ENCODE results near the gene MXD4.

MXD4 gene

DNA sequence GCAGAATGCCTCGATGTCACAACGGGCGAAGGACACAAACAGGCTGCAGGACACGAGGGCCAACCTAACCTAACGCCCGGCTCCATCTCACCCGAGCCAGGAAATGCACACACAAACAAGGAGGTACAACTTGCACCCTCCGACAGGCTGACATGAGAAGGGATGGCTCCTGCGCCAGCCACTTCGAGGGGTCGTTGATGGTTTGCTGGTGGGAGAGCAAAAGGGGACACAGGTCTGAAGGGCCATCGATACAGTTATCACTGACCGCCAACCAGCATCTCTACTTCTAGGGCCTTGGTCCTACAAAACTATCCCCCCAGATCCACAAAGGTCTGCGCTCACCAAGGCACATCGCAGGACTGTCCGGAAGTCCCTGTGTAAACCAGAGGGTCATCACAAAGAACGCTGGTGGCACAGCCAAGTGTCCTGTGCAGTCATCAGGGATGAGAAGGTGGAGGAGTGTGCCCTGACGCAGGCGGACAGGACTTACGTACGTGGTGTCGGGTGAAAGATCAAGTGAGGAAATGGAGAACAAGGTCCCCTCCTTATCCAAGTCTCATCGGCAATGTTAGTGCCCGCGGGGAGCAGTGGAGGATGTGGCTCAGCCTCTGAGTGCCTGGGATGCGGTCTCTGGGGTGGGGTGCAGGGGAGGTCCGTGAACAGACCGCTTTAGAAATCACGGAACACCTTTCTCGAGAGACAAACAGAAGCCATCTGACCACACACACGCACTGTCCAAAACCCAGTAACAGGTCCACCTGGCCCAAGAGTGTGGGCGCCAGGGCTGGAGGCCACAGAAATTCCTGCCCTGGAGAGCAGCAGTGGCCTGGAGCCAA, 7.0 kb downstream of the MXD4 start:
- Histone ChIP-seq H3K9ac (0 out of 22 replicates have a peak overlapping the region, but pooled peaks of 1 of the 11 experiments have one; percentile 4), H3K4me3 (no peak overlapping the region), H3K27me3 (no peaks in the 10 kb centered on the region), H3K27ac (no peak overlapping the region), H3K4me2 (no peak overlapping the region), H4K20me1 (peaks cover 65 to 98% (median 84%) of the 10 kb centered on the region in 11 experiments), H3K36me3 (peaks cover 33 to 97% (median 65%) of the 10 kb centered on the region in 11 experiments), H3K4me1 (peaks cover 36 to 47% (median 42%) of the 10 kb centered on the region in 10 experiments), H3K9me3 (replicated peaks in 1 of 11) (no peaks in the 10 kb centered on the region)
- no peak for TF ChIP-seq Cebpa-rat (IDR thresholded peaks at IDR 0.05)

DNA sequence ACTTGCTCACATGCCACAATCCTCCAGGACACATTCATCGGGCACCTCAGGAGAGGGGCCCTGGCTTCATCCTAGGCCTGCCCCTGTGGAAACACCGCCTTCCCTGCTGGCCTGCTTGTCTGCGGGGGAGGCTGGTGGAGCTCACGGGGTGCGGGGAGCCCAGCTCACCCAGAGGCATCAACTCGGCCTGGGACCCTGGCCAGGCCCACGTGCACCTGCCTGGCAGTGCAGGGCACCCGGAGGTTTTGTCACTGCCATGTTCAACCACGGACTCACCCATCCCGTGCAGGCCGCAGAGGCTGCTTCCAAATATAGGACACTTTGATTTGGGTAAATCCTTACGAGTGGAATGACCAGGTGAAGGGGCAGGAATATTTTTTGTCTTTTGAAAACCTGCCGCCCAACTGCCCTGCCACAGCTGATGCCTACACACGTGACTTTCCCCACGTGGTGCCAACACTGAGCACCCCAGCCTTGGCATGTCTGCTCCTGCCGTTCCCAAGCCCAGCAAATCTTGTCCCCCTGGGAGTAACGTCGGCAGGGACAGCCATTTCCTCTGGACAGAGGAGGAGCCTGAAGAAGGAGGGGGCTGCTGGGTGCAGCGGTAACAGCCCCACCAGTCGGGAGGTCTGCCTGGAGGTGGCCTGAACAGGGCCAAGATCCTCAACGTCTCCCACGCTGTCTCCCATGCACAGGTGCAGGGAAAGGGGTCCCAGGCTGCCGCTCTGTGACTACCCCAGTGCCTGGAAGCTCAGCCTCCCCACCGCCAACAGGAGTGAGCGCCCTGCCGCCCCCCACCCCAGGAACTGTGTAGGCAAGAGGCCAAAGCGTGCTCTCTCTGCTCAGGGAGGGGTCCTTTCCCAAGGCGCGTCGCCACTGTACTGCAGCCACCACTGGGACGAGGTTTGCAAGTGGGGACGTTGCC, 8.5 kb downstream of the MXD4 start:
- no peak overlapping the region for H3K4me2 ChIP-seq
- H3K4me3 ChIP-seq, result no peak overlapping the region
- peaks cover 51 to 98% (median 77%) of the 10 kb centered on the region in 11 experiments for H4K20me1 ChIP-seq
- no peaks in the 10 kb centered on the region for H3K9me3 ChIP-seq (replicated peaks in 1 of 11)
- H3K27me3 ChIP-seq, result no peaks in the 10 kb centered on the region
- peaks cover 25 to 32% (median 28%) of the 10 kb centered on the region in 10 experiments for H3K4me1 ChIP-seq
- peaks cover 36 to 97% (median 72%) of the 10 kb centered on the region in 11 experiments for H3K36me3 ChIP-seq
- no peak for TF ChIP-seq Cebpa-rat (IDR thresholded peaks at IDR 0.05)
- peak overlapping the region in 2 of 11 experiments; percentile 30 to 33; a peak in 3 of 22 replicates for H3K9ac ChIP-seq
- no peak overlapping the region for H3K27ac ChIP-seq

DNA sequence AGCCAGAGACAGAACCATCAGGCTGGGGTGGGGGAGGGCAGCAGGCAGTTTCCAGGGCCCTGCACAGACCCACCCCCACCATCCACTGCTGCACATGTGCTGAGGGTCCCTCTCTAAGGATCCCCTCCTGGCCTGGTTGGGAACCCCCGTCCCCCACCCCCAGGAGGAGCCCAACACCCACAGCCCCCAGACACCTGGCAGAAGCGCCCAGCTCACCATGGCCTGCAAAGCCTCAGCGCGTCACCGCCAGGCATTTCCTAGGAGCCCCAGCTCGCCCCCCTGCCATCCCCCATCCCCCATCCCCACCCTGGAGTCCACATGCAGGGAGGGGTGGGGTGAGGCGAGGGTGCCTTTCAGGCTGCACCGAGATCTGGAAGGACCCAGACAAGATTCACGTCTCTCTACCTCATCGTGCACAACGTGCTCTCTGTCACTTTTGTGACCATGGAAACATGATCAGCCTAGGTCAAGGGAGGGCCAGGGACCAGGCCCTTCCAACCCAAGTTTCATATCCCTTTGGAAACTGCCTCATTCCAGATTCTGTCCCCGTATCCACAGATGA, 9.3 kb downstream of the MXD4 start:
- Histone ChIP-seq H3K4me1 (peaks cover 17 to 24% (median 20%) of the 10 kb centered on the region in 10 experiments), H4K20me1 (peaks cover 43 to 98% (median 69%) of the 10 kb centered on the region in 11 experiments; a peak in 21 of 22 replicates), H3K4me3 (no peak overlapping the region), H3K9me3 (replicated peaks in 1 of 11) (no peaks in the 10 kb centered on the region), H3K27ac (no peak overlapping the region), H3K36me3 (peaks cover 36 to 97% (median 73%) of the 10 kb centered on the region in 11 experiments), H3K27me3 (no peaks in the 10 kb centered on the region), H3K4me2 (no peak overlapping the region), H3K9ac (peak overlapping the region in 2 of 11 experiments; percentile 30 to 34; a peak in 2 of 22 replicates)
- no peak for TF ChIP-seq Cebpa-rat (IDR thresholded peaks at IDR 0.05)

DNA sequence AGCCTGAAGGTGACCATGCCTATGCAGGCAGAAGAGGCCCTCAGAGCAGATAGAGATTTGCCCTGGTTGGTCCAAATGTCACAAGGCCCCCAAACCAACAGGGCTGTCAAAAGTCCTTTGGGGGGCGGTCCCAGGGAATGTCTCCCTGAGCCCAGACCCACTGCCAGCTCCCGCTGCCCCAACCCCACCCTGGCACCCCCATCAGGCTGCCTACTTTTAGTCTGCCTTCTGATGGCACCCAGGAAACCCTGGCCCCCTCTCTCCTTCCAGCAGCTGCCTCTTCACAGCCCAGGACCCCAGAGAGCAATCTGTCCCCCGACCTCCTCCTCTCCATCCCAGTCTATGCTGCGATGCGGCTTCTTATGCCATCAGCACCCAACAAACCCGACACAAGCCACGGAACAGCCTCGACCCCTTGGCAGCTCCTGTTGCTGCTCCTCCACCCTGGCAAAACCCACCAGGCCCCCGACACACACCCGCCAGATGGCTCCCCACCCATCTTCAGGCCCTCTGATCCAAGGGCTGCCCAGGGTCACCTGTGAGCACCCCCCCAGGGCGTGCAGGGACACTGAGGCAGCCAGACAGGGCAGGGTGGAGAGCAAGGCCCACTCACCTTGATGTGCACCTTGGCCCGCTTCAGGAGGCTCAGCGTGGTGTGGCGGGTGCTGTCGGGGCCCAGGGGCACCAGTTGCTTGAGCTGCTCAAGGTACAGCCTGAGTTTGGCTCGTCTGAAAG, 9.9 kb downstream of the MXD4 start:
- H3K4me1 ChIP-seq, result peaks cover 11 to 18% (median 14%) of the 10 kb centered on the region in 10 experiments
- peaks cover 36 to 98% (median 76%) of the 10 kb centered on the region in 11 experiments for H3K36me3 ChIP-seq
- no peaks in the 10 kb centered on the region for H3K27me3 ChIP-seq
- no peaks in the 10 kb centered on the region for H3K9me3 ChIP-seq (replicated peaks in 1 of 11)
- peak overlapping the region in 1 of 11 experiments; percentile 34; a peak in 1 of 22 replicates for H3K9ac ChIP-seq
- no peak overlapping the region for H3K27ac ChIP-seq
- TF ChIP-seq Cebpa-rat (IDR thresholded peaks at IDR 0.05), result no peak
- H3K4me3 ChIP-seq, result no peak overlapping the region
- H3K4me2 ChIP-seq, result no peak overlapping the region
- peaks cover 37 to 97% (median 62%) of the 10 kb centered on the region in 11 experiments; a peak in 20 of 22 replicates for H4K20me1 ChIP-seq

DNA sequence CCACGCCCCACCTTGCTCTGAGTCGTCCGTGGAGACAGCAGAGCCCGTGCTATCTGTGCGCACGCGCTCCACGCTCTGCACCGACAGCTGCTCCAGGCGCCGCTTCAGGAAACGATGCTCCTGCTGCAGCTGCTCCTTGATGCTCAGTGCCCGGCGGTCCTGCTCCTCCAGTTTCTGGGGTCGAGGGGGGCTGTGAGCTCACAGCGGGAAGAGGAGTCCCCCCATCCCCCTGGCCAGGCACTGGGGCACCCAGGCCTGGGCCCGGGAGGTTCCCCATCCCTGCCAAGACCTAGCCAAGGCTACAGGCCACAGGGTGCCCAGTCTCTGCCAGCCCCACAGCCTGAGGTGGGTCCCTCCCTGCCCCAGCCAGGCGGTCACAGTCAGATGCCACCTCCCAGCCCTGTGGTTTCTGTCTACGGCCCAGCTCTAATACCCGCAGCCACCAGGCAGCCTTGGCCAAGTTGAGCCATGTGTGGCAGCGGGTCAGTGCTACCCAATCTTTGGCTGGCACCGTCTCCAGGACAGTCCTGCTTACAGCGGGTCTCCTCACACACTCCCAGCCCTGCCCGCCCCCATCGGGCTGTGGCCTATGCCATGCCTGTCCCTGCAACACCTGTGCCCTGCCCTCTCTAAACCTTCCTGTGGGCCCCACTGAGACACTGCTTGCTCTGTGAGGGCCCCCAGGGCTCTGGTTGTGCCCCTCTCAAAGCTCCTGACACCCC, 10.7 kb downstream of the MXD4 start:
- peaks cover 36 to 93% (median 76%) of the 10 kb centered on the region in 11 experiments for H3K36me3 ChIP-seq
- H3K27ac ChIP-seq, result no peak overlapping the region
- no peak for TF ChIP-seq Cebpa-rat (IDR thresholded peaks at IDR 0.05)
- no peak overlapping the region for H3K9ac ChIP-seq
- H3K4me1 ChIP-seq, result peaks cover 4 to 18% (median 12%) of the 10 kb centered on the region in 10 experiments
- no peak overlapping the region for H3K4me3 ChIP-seq
- peaks cover 30 to 97% (median 55%) of the 10 kb centered on the region in 11 experiments; a peak in 19 of 22 replicates for H4K20me1 ChIP-seq
- no peak overlapping the region for H3K4me2 ChIP-seq
- H3K27me3 ChIP-seq, result no peaks in the 10 kb centered on the region
- no peaks in the 10 kb centered on the region for H3K9me3 ChIP-seq (replicated peaks in 1 of 11)

DNA sequence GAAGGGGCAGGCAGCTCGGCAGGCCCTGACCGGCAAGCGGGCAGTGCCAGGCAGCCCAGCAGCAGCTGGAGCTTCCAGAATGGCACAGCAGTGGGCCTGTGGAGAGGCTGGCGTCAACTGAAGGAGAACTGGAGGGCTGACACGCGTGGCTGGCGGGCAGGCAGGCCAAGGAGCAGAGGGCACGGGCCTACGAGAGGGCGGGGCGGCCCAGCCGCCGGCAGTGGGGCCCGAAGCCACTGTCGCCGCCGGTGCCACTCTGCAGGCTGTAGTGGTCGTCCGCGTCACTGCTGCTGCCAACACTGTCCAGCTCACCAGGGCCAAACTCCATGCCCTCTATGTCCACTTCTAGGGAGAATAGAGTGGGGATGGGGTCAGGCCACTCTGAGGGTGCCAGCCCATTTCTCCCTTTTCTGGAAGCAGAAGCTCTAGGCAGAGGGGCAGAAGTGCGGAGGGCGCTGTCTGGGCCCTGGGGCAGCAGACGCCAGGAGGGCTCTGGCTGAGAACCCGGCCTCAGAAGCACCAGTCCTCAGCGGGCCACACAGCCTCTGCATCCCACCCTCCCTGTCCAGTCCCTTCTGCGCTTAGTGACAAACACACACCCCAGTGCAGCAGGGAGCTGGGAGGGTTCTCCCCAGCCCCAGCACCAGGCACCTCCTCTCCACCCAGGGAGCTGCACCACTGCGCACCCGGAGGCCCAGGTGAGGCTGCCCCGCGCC, 11.4 kb downstream of the MXD4 start:
- Histone ChIP-seq H3K9ac (no peak overlapping the region), H3K4me1 (peaks cover 4 to 18% (median 14%) of the 10 kb centered on the region in 10 experiments; a peak in 18 of 20 replicates), H3K27me3 (no peaks in the 10 kb centered on the region), H3K4me2 (no peak overlapping the region), H4K20me1 (peaks cover 23 to 91% (median 48%) of the 10 kb centered on the region in 11 experiments; a peak in 19 of 22 replicates), H3K27ac (no peak overlapping the region), H3K4me3 (no peak overlapping the region), H3K9me3 (replicated peaks in 1 of 11) (no peaks in the 10 kb centered on the region), H3K36me3 (peaks cover 36 to 86% (median 76%) of the 10 kb centered on the region in 11 experiments)
- TF ChIP-seq Cebpa-rat (IDR thresholded peaks at IDR 0.05), result no peak

All from BLaER1 treated with 17β-estradiol and CSF1 and Interleukin-3, amounts not matched to agents 10 nM and 100 nM (cell line).